Esophagus (tissue), 2 donors: Measurements from ENCODE around the gene TP73. TPM values are rescaled to one million over a fixed set of nuclear protein-coding genes. Genes with fewer than 3 reads are reported as not detected.
"Not testable (repeated sequence)": the region's sequence is repeated elsewhere in the genome, so short reads cannot be mapped to it uniquely, and the experiment has no call there.

Source experiments
- H3K27ac ChIP-seq, 2 donors: one replicate each; pipeline ENCODE4 v1.5.1; 2013; ENCODE audit warnings: low read depth in 2 of 2, mild to moderate bottlenecking in 2 of 2, inconsistent platforms in 1 of 2, low read length in 1 of 2, moderate library complexity in 1 of 2
- H3K27me3 ChIP-seq, 2 donors: one replicate each; pipeline ENCODE4 v1.6.1; 2013; ENCODE audit warnings: low read length in 2 of 2, control low read depth in 1 of 2, mild to moderate bottlenecking in 1 of 2; ENCODE audit not compliant: insufficient read depth in 2 of 2, control insufficient read depth in 1 of 2
- H3K36me3 ChIP-seq, 2 donors: one replicate each; pipeline ENCODE4 v1.6.1; 2013; ENCODE audit warnings: low read length in 1 of 2; ENCODE audit not compliant: control insufficient read depth in 2 of 2, insufficient read depth in 2 of 2
- H3K4me1 ChIP-seq, 2 donors: one replicate each; pipeline ENCODE4 v1.6.1; 2013; ENCODE audit warnings: low read length in 1 of 2; ENCODE audit not compliant: control insufficient read depth in 2 of 2, insufficient read depth in 2 of 2
- H3K4me3 ChIP-seq, 2 donors: one replicate each; pipeline ENCODE4 v1.5.1; 2013; ENCODE audit warnings: low read length in 2 of 2, mild to moderate bottlenecking in 2 of 2, low read depth in 1 of 2, moderate library complexity in 1 of 2
- H3K9me3 ChIP-seq, 2 donors: one replicate each; pipeline ENCODE4 v1.6.1; 2013; ENCODE audit warnings: mild to moderate bottlenecking in 2 of 2, low read depth in 1 of 2, low read length in 1 of 2, moderate library complexity in 1 of 2; ENCODE audit not compliant: control insufficient read depth in 2 of 2, insufficient read depth in 1 of 2
- WGBS, 2 donors: extraction: QIAGEN DNeasy Blood & Tissue Kit; methylation state at CpG; one replicate each; pipeline ENCODE4 v1.1.7; 2013; 5-methylcytosine and 5-hydroxymethylcytosine counted together
- polyA plus RNA-seq, 2 donors: library from polyadenylated mRNA; stranded (reverse); fragments of 200-250 nt; gene quantifications; one replicate each; pipeline ENCODE4 v1.2.3, GENCODE V29; 2013
- donor health status: healthy with polysubstance abuse.
- donor health status: Bipolar disorder and iron deficiency.

Gene TP73
- polyA plus RNA-seq, 2 donors = 3.5 to 6.0 TPM

DNA sequence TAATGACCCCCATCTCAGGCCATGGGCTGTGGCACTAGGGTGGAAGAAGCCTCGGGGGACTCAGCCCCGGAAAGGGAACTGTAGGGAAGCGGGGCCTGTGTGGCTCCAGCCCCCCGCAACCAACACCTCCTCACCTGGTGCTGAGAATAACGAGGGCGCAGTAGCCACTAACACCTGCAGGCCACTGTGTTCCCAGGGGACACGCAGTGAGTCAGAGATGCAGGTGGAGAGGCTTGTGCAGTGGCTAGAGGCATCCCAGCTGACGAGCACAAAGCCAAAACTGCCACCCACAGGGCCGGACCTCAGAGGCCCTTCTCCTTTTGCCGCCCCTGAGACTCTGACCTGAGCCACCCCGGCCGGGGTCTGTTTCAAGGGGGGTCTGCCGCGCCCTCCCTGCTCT lies 66.4 kb downstream of the TP73 start:
- Histone ChIP-seq H3K4me1 (peaks cover 10 to 20% of the 10 kb centered on the region in 2 donors), H3K27me3 (peaks cover 0 to 3% of the 10 kb centered on the region in 2 donors)

DNA sequence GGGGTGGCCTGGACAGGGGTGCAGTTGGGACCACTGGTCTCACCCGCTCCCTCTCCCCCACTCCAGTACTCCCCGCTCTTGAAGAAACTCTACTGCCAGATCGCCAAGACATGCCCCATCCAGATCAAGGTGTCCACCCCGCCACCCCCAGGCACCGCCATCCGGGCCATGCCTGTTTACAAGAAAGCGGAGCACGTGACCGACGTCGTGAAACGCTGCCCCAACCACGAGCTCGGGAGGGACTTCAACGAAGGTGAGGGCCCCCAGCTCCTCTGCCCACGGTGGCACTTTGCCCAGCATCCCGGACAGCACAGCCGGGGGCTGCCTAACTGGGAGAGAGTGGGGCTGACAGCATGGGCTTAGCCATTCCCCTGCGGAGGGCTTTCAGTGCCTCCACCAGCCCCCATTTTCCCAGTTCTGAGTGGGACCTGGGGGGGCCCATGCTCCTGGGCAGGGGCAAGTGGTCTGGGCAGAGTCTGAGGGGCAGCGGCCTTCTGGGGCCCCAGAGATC lies 69.7 kb downstream of the TP73 start:
- Histone ChIP-seq H3K4me3 (no peak overlapping the region), H3K4me1 (peaks cover 8 to 12% of the 10 kb centered on the region in 2 donors), H3K27me3 (no peaks in the 10 kb centered on the region), H3K27ac (no peak overlapping the region), H3K9me3 (no peaks in the 10 kb centered on the region), H3K36me3 (no peaks in the 10 kb centered on the region)
- WGBS, 2 donors = 64 to 66% methylated on average over 20 of the region's 20 CpGs

More for the DNA sequence above, 66.4 kb downstream of the TP73 start:
- Histone ChIP-seq H3K27ac (no peak overlapping the region), H3K36me3 (no peaks in the 10 kb centered on the region), H3K4me3 (no peak overlapping the region), H3K9me3 (no peaks in the 10 kb centered on the region)
- 63 to 74% methylated on average over 14 of the region's 14 CpGs for WGBS, 2 donors

DNA sequence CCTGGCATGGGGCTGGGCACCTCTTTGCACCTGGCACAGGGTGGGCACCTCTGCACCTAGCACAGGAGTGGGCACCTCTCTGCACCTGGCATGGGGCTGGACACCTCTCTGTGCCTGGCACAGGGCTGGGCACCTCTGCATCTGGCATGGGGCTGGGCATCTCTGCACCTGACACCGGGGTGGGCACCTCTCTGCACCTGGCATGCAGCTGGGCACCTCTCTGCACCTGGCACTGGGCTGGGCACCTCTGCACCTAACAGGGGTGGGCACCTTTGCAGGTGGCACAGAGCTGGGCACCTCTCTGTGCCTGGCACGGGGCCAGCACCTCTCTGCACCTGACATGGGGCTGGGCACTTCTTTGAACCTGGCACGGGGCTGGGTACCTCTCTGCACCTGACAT lies 70.5 kb downstream of the TP73 start:
- Histone ChIP-seq H3K36me3 (no peaks in the 10 kb centered on the region), H3K27ac (no peak overlapping the region), H3K4me3 (no peak overlapping the region), H3K27me3 (no peaks in the 10 kb centered on the region), H3K4me1 (peaks cover 4 to 7% of the 10 kb centered on the region in 2 donors), H3K9me3 (no peaks in the 10 kb centered on the region)
- WGBS, 2 donors = 44 to 53% methylated on average over 3 of the region's 3 CpGs

DNA sequence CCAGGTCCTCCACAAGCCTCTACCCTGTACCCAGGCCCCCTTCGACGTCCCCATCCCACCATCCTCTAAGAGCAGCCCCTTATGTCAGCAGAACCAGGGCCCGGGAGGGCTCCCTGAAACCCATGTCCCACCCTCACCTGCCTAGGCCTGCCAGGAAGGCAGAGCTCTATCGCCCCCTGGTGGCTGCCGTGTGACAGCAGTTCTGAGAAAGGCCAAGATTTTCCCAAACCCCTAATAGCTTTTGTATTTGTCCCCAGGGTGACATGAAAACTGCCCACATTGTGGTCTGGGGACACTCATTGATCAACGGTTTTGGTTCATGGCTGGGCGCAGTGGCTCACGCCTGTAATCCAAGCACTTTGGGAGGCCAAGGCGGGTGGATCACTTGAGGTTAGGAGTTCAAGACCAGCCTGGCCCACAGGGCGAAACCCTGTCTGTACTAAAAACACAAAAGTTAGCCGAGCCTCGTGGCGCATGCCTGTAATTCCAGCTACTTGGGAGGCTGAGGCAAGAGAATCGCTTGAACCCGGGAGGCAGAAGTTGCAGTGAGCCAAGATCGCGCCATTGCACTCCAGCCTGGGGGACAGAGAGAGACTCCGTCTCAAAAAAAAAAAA lies 72.2 kb downstream of the TP73 start:
- H3K27me3 ChIP-seq, H3K4me3 ChIP-seq, H3K9me3 ChIP-seq, H3K36me3 ChIP-seq, H3K27ac ChIP-seq, H3K4me1 ChIP-seq: not testable (repeated sequence)
- WGBS, 2 donors = 37 to 38% methylated on average over 18 of the region's 18 CpGs

DNA sequence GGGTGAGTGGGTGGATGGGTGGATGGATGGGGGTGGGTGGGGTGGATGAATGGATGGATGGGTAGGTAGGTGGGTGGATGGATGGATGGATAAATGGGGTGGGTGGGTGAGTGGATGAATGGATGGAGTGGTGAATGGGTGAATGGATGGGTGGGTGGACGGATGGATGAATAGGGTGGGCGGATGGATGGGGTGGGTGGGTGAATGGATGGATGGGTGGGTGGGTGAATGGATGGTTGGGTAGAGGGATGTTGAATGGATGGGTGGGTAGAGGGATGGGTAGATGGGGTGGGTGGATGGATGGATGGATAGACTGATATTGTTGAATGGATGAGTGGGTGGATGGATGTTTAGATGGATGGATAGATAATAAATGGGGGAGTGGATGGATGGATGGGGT lies 73.0 kb downstream of the TP73 start:
- WGBS, 2 donors = 94 to 96% methylated on average over 2 of the region's 2 CpGs
- no peaks in the 10 kb centered on the region for H3K4me1 ChIP-seq
- H3K27me3 ChIP-seq = no peaks in the 10 kb centered on the region
- no peaks in the 10 kb centered on the region for H3K9me3 ChIP-seq
- no peak overlapping the region for H3K4me3 ChIP-seq
- no peak overlapping the region for H3K27ac ChIP-seq
- H3K36me3 ChIP-seq = no peaks in the 10 kb centered on the region

DNA sequence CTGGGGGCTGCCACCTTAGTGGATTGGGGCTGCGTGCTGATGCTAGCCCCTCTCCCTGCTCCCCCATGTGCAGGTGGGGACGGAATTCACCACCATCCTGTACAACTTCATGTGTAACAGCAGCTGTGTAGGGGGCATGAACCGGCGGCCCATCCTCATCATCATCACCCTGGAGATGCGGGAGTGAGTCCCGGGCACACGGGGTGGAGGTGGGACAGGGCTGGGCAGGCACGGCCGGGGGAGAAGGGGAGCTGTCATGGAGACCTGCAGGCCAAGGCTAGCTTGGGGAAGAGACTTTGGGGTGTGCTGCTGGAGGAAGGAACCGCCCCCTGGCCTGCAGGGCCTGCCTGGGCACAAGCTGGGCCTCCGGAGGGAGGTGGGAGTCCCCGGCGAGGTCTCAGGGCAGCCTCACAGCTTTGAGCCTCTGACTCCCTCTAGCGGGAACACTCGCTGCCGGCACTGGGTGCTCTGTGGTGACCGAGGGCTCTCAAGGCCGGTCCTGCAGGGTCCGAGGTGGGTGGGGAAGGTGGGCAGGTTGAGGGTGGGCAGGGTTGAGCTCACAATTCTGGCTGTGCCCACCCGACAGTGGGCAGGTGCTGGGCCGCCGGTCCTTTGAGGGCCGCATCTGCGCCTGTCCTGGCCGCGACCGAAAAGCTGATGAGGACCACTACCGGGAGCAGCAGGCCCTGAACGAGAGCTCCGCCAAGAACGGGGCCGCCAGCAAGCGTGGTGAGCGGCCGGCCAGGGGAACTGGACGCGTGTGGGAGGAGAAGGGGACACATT lies 74.9 kb downstream of the TP73 start:
- Histone ChIP-seq H3K4me3 (no peak overlapping the region), H3K27ac (no peak overlapping the region), H3K9me3 (no peaks in the 10 kb centered on the region), H3K27me3 (no peaks in the 10 kb centered on the region), H3K4me1 (no peaks in the 10 kb centered on the region), H3K36me3 (peaks cover 0 to 4% of the 10 kb centered on the region in 2 donors)
- 58 to 64% methylated on average over 34 to 37 of the region's 37 CpGs for WGBS, 2 donors

DNA sequence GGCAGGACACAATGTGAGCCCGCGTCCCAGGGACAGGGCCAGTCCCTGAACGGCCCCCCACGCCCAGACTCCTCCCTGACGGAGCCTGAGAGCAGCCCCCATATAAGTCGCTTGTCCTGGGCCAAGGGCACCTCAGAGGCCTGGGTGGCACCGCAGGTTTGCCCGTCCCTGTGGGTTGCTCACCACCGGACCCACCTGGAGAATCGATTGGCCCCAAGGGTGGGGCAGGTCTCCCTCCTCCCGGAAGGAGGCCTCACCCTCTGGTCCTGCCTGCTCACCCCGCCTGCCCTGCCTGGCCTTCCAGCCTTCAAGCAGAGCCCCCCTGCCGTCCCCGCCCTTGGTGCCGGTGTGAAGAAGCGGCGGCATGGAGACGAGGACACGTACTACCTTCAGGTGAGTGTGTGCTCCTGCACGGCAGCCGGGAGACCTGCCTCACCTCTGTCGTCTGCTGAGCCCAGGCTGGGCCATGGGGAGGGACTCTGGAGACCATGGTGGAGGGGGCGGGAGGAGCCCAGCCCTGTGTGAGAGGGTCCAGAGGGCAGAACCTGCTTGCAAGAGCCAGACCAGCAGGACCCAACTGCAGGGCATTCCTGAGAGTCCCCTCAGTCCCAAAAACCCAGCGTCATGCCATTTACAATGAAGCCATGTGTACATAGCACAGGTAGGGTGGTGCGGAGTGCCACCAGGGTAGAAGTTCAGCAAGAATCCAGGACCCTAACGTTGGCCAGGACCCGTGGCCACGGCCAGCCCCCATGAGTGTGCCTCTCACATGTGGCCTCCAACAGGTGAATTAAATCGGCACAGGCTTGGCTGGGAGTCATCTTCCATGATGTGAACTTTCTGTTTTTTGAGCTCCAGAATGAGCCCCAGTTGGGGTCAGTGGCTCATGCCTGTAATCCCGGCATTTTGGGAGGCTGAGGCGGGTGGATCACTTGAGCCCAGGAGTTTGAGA lies 75.8 kb downstream of the TP73 start:
- no peak overlapping the region for H3K4me3 ChIP-seq
- WGBS, 2 donors = 79 to 86% methylated on average over 31 of the region's 31 CpGs
- H3K27me3 ChIP-seq = no peaks in the 10 kb centered on the region
- H3K9me3 ChIP-seq = no peaks in the 10 kb centered on the region
- no peaks in the 10 kb centered on the region for H3K4me1 ChIP-seq
- no peak overlapping the region for H3K27ac ChIP-seq
- H3K36me3 ChIP-seq = peaks cover 0 to 4% of the 10 kb centered on the region in 2 donors

DNA sequence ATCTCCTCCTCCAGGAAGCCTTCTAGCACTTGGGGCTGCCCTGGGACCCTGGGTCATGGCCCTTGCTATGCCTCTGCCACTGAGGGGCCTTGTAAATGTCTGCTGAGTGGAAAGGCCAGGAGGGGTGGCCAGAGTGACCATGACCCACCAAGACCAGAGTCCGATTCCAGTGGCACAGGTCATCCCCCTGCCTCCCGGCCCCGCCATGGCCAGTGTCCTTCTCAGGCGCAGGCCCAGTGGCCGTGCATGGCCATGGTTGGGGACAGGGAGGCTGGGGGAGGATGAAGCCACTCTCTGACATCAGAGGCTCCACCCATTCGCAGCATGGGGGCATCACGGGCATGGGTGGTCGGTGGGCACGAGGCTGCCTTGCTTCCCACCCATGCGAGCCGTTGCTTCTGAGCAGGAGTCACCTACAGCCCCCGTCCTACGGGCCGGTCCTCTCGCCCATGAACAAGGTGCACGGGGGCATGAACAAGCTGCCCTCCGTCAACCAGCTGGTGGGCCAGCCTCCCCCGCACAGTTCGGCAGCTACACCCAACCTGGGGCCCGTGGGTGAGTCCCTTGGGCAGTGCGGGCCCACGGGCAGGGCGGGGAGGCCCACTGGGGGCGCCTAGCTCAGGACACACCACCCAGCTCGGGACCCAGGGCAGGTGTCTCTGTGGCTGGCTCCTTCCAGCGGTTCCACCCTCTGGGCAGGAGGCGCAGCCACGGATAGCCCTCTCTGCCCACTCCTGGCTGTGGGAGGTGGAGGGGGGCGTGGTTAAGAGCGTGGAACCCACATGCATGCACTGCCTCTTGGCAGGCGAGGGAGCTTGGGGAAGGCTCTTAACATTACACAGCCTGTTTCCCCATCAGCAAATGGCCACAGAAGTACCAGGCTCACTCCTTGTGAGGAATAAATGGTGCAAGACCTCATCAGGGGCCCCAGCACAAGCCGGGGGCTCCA lies 77.6 kb downstream of the TP73 start:
- Histone ChIP-seq H3K27me3 (no peaks in the 10 kb centered on the region), H3K9me3 (no peaks in the 10 kb centered on the region), H3K36me3 (peaks cover 0 to 8% of the 10 kb centered on the region in 2 donors), H3K27ac (no peak overlapping the region), H3K4me1 (no peaks in the 10 kb centered on the region), H3K4me3 (no peak overlapping the region)
- WGBS, 2 donors = 74 to 76% methylated on average over 32 of the region's 32 CpGs
